Smooth muscle cell of trachea (primary cell): ENCODE data around the gene DEGS1. TPM values are rescaled to one million over a fixed set of nuclear protein-coding genes. Genes with fewer than 3 reads are reported as not detected.

ENCODE experiments used
- total RNA-seq: library from RNA; depleted of rRNA; stranded (reverse); fragments of >200 nt; gene quantifications from 2 replicates; pipeline ENCODE4 v1.2.1, GENCODE V29; 2014

The DEGS1 gene
- 71.8 and 103 TPM in 2 replicates for total RNA-seq

GRCh38 chr1:224182866-224183590, at the start of gene DEGS1:
Gene DEGS1, plus strand, starts transcription at chr1:224183240. Its CDS starts 97 bp downstream, at chr1:224183337.

Other genes starting within 250 kb of the DEGS1 start
- 27.0 and 33.0 TPM in 2 replicates for gene FBXO28, start 69.1 kb upstream of the DEGS1 start, total RNA-seq
- 19.0 and 25.9 TPM in 2 replicates for gene NVL, start 146.9 kb downstream of the DEGS1 start, total RNA-seq
- 79.6 and 96.4 TPM in 2 replicates for gene CNIH4, start 173.6 kb downstream of the DEGS1 start, total RNA-seq